GM23338 (cell line): ENCODE data around the gene HMGB4. TPM values are rescaled to one million over a fixed set of nuclear protein-coding genes. Genes with fewer than 3 reads are reported as not detected.

Source experiments
- ATAC-seq: fragments of 200-7000 bp; cut with Tn5 transposase; 3 replicates; pipeline ENCODE4 v1.9.1; 2020
- DNase-seq: peaks from one replicate; pipeline ENCODE4 v3.0.0-alpha.2; 2015; ENCODE audit warnings: low spot score
- H2AFZ ChIP-seq: fragments of 200-600 bp; sonication (generic); 2 replicates; pipeline ENCODE4 v1.8.0; 2016; ENCODE audit warnings: antibody characterized with exemption, mild to moderate bottlenecking, moderate library complexity
- H3F3A ChIP-seq: fragments of 200-600 bp; sonication (generic); replicated peaks from 2 replicates; pipeline ENCODE4 v1.8.0; 2017; ENCODE audit warnings: antibody characterized with exemption, mixed run types, low read depth
- H3K27ac ChIP-seq: fragments of 200-600 bp; sonication (generic); 2 replicates; pipeline ENCODE4 v1.6.1; 2016; ENCODE audit warnings: low read depth
- H3K27me3 ChIP-seq: fragments of 200-600 bp; sonication (generic); 2 replicates; pipeline ENCODE4 v1.8.0; 2016; ENCODE audit warnings: mild to moderate bottlenecking, mixed run types, moderate library complexity; ENCODE audit not compliant: insufficient read depth
- H3K36me3 ChIP-seq: fragments of 200-600 bp; sonication (generic); 2 replicates; pipeline ENCODE4 v1.8.0; 2016; ENCODE audit warnings: mild to moderate bottlenecking; ENCODE audit not compliant: insufficient read depth
- H3K4me1 ChIP-seq: fragments of 200-600 bp; sonication (generic); 2 replicates; pipeline ENCODE4 v1.8.0; 2016; ENCODE audit warnings: mild to moderate bottlenecking, moderate library complexity; ENCODE audit not compliant: insufficient read depth
- H3K4me2 ChIP-seq: fragments of 200-600 bp; sonication (generic); 2 replicates; pipeline ENCODE4 v1.7.1; 2017; ENCODE audit warnings: mixed run types
- H3K4me3 ChIP-seq: fragments of 200-600 bp; sonication (generic); 2 replicates; pipeline ENCODE4 v1.6.1; 2016; ENCODE audit warnings: mixed run types
- H3K79me2 ChIP-seq: fragments of 200-600 bp; sonication (generic); replicated peaks from 2 replicates; pipeline ENCODE4 v1.8.0; 2017; ENCODE audit warnings: mild to moderate bottlenecking; ENCODE audit not compliant: insufficient read depth
- H3K9me2 ChIP-seq: fragments of 200-600 bp; sonication (generic); 2 replicates; pipeline ENCODE4 v1.8.0; 2017; ENCODE audit not compliant: insufficient read depth
- H4K20me1 ChIP-seq: fragments of 200-600 bp; sonication (generic); replicated peaks from 2 replicates; pipeline ENCODE4 v1.8.0; 2017; ENCODE audit warnings: mild to moderate bottlenecking; ENCODE audit not compliant: insufficient read depth
- H3K27ac Mint-ChIP-seq: 2 replicates; pipeline ENCODE4 v1.8.0; 2020; ENCODE audit warnings: inconsistent platforms, mild to moderate bottlenecking, moderate library complexity, mixed read lengths
- H3K27me3 Mint-ChIP-seq: 3 replicates; pipeline ENCODE4 v1.8.0; 2022; ENCODE audit warnings: low read depth, mild to moderate bottlenecking, moderate library complexity, mixed read lengths, inconsistent platforms; ENCODE audit not compliant: insufficient read depth, poor library complexity
- H3K36me3 Mint-ChIP-seq: 3 replicates; pipeline ENCODE4 v1.8.0; 2021; ENCODE audit warnings: low read depth, mild to moderate bottlenecking, inconsistent platforms, moderate library complexity, mixed read lengths
- H3K4me1 Mint-ChIP-seq: 3 replicates; pipeline ENCODE4 v1.8.0; 2020; ENCODE audit warnings: mild to moderate bottlenecking, inconsistent platforms, mixed read lengths
- H3K4me3 Mint-ChIP-seq: 3 replicates; pipeline ENCODE4 v1.8.0; 2021; ENCODE audit warnings: moderate library complexity, mild to moderate bottlenecking, inconsistent platforms, mixed read lengths
- H3K9me3 Mint-ChIP-seq: 3 replicates; pipeline ENCODE4 v1.8.0; 2020; ENCODE audit warnings: moderate library complexity, mild to moderate bottlenecking, inconsistent platforms, mixed read lengths
- CREB1 ChIP-seq: fragments of 250-450 bp; sonication (Bioruptor Pico); IDR thresholded peaks from 2 replicates; pipeline ENCODE4 v1.5.0; 2020; ENCODE audit warnings: low read depth, mild to moderate bottlenecking, moderate library complexity
- EZH2 ChIP-seq: fragments of 200-600 bp; sonication (generic); IDR thresholded peaks from one replicate; pipeline ENCODE4 v1.8.0; 2017; ENCODE audit warnings: antibody characterized with exemption, mild to moderate bottlenecking, low read depth; ENCODE audit not compliant: unreplicated experiment
- EZH2phosphoT487 ChIP-seq: fragments of 200-600 bp; sonication (generic); IDR thresholded peaks from one replicate; pipeline ENCODE4 v1.8.1; 2018; ENCODE audit warnings: antibody characterized with exemption; ENCODE audit not compliant: unreplicated experiment
- JUNB ChIP-seq: IDR thresholded peaks from one replicate; pipeline ENCODE4 v1.6.1; 2016; ENCODE audit warnings: antibody characterized with exemption; ENCODE audit not compliant: unreplicated experiment
- NANOG ChIP-seq: IDR thresholded peaks from 2 replicates; pipeline ENCODE4 v1.6.1; 2016; ENCODE audit warnings: antibody characterized with exemption, borderline replicate concordance
- POLR2AphosphoS5 ChIP-seq: IDR thresholded peaks from 2 replicates; pipeline ENCODE4 v1.6.1; 2016; ENCODE audit warnings: antibody characterized with exemption, low read depth
- STAT1 ChIP-seq: IDR thresholded peaks from one replicate; pipeline ENCODE4 v1.6.1; 2016; ENCODE audit warnings: antibody characterized with exemption; ENCODE audit not compliant: unreplicated experiment
- ZNF114 ChIP-seq: fragments of 250-450 bp; sonication (Bioruptor Pico); IDR thresholded peaks from 2 replicates; pipeline ENCODE4 v1.5.0; 2020; ENCODE audit warnings: mild to moderate bottlenecking, moderate library complexity
- ZNF331 ChIP-seq: fragments of 250-450 bp; sonication (Bioruptor Pico); IDR thresholded peaks from 2 replicates; pipeline ENCODE4 v1.5.0; 2020; ENCODE audit warnings: low read depth, mild to moderate bottlenecking, moderate library complexity
- polyA plus RNA-seq: library from polyadenylated mRNA; unstranded; fragments of >200 nt; fragmentation: Nextera tagmentation; extraction: Ambion mirVana; gene quantifications from 2 replicates; pipeline ENCODE4 v1.2.1, GENCODE V29; 2016
- total RNA-seq: library from RNA; depleted of rRNA; stranded (reverse); fragments of >200 nt; shearing (Covaris generic); gene quantifications from 2 replicates; pipeline ENCODE4 v1.2.3, GENCODE V29; 2014
- TF ChIP-seq, protein P1 (sequence below), 2 experiments: fragments of 200-600 bp in 1 of 2; sonication (generic) in 1 of 2; conservative IDR thresholded peaks; 2 replicates each; pipeline versions ENCODE4 v1.5.1 to v1.6.1; 2016 to 2017; ENCODE audit warnings: antibody characterized with exemption in 2 of 2, low read depth in 2 of 2, mild to moderate bottlenecking in 2 of 2, moderate library complexity in 1 of 2
- TF ChIP-seq, protein P2 (sequence below): fragments of 250-450 bp; sonication (Bioruptor Pico); IDR thresholded peaks from 2 replicates; pipeline ENCODE4 v1.5.0; 2020; ENCODE audit warnings: mild to moderate bottlenecking, moderate library complexity
- TF ChIP-seq, protein P3 (sequence below): IDR thresholded peaks from one replicate; pipeline ENCODE4 v1.6.1; 2018; ENCODE audit warnings: antibody characterized with exemption; ENCODE audit not compliant: unreplicated experiment

HMGB4 gene
- total and polyA plus RNA-seq, 2 experiments from 2014 or later: not detected

DNA sequence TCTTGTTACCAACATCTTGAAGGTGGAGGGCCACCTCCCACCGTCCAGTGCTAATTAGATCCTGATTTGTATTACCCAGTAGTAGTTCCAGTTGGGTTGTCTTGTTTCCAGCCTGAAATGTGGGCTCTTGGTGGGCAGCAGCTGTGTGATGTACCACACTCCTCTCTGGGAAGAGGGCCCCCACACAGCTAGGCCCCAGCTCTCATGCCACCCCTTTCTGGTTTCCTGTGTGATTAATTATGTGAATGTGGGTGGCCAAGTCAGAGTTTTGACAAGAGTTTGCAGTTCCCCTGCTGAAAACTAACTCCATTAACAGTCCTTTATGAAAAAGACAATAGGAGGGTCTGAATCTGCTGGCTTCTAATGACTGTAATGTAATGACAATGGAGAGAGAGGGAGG lies 3.8 kb downstream of the HMGB4 start (continued):
- TF ChIP-seq, protein P1, sequence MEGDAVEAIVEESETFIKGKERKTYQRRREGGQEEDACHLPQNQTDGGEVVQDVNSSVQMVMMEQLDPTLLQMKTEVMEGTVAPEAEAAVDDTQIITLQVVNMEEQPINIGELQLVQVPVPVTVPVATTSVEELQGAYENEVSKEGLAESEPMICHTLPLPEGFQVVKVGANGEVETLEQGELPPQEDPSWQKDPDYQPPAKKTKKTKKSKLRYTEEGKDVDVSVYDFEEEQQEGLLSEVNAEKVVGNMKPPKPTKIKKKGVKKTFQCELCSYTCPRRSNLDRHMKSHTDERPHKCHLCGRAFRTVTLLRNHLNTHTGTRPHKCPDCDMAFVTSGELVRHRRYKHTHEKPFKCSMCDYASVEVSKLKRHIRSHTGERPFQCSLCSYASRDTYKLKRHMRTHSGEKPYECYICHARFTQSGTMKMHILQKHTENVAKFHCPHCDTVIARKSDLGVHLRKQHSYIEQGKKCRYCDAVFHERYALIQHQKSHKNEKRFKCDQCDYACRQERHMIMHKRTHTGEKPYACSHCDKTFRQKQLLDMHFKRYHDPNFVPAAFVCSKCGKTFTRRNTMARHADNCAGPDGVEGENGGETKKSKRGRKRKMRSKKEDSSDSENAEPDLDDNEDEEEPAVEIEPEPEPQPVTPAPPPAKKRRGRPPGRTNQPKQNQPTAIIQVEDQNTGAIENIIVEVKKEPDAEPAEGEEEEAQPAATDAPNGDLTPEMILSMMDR (conservative IDR thresholded peaks at IDR 0.05; ENCODE audit: low read depth in 2 of 2): no peak
- TF ChIP-seq ZNF331 (CRISPR knock-in tag) (no peak), EZH2phosphoT487 (no peak)

DNA sequence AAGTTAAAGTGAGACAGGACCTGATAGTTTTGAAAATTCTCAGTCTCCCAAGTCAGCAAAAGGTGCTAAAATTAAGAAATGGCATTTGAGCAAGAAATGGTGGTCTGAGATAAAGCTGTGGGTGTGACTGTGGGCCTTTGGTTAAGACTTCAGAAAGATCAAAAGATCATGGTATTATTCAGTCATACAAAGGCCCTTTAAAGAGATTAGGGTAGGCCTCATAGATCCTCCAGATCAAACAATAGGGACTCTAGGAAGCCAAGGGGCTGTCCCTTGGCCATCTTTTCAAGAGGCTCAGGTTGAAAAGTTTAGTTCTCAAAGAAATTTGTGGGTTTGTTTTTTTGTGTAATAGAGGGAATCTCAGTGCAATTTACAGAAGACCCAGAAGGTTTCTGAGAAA lies 8.4 kb downstream of the HMGB4 start:
- Histone ChIP-seq H3K4me2 (no peak overlapping the region), H3K4me1 (peaks cover 12% of the 10 kb centered on the region; the same call in 1 of the 2 replicates), H3K36me3 (no peaks in the 10 kb centered on the region), H3K79me2 (no peaks in the 10 kb centered on the region), H3F3A (no peaks in the 10 kb centered on the region), H3K27me3 (no peaks in the 10 kb centered on the region), H4K20me1 (no peaks in the 10 kb centered on the region; the same call in 1 of the 2 replicates), H3K27ac (no peak overlapping the region), H3K9me2 (peaks cover 5% of the 10 kb centered on the region), H2AFZ (no peak overlapping the region), H3K4me3 (no peak overlapping the region)
- Mint-ChIP-seq H3K4me1 (peaks cover 10% of the 10 kb centered on the region), H3K4me3 (no peak overlapping the region), H3K27ac (no peak overlapping the region), H3K9me3 (peaks cover 6% of the 10 kb centered on the region), H3K27me3 (peaks cover 5% of the 10 kb centered on the region), H3K36me3 (peaks cover 23% of the 10 kb centered on the region)
- DNase-seq (no peak), ATAC-seq (no peak)
- TF ChIP-seq JUNB (no peak), EZH2 (no peak), NANOG (no peak), CREB1 (CRISPR knock-in tag) (no peak), ZNF331 (CRISPR knock-in tag) (no peak), EZH2phosphoT487 (no peak), POLR2AphosphoS5 (no peak), STAT1 (no peak), ZNF114 (CRISPR knock-in tag) (no peak)
- TF ChIP-seq, protein P2, sequence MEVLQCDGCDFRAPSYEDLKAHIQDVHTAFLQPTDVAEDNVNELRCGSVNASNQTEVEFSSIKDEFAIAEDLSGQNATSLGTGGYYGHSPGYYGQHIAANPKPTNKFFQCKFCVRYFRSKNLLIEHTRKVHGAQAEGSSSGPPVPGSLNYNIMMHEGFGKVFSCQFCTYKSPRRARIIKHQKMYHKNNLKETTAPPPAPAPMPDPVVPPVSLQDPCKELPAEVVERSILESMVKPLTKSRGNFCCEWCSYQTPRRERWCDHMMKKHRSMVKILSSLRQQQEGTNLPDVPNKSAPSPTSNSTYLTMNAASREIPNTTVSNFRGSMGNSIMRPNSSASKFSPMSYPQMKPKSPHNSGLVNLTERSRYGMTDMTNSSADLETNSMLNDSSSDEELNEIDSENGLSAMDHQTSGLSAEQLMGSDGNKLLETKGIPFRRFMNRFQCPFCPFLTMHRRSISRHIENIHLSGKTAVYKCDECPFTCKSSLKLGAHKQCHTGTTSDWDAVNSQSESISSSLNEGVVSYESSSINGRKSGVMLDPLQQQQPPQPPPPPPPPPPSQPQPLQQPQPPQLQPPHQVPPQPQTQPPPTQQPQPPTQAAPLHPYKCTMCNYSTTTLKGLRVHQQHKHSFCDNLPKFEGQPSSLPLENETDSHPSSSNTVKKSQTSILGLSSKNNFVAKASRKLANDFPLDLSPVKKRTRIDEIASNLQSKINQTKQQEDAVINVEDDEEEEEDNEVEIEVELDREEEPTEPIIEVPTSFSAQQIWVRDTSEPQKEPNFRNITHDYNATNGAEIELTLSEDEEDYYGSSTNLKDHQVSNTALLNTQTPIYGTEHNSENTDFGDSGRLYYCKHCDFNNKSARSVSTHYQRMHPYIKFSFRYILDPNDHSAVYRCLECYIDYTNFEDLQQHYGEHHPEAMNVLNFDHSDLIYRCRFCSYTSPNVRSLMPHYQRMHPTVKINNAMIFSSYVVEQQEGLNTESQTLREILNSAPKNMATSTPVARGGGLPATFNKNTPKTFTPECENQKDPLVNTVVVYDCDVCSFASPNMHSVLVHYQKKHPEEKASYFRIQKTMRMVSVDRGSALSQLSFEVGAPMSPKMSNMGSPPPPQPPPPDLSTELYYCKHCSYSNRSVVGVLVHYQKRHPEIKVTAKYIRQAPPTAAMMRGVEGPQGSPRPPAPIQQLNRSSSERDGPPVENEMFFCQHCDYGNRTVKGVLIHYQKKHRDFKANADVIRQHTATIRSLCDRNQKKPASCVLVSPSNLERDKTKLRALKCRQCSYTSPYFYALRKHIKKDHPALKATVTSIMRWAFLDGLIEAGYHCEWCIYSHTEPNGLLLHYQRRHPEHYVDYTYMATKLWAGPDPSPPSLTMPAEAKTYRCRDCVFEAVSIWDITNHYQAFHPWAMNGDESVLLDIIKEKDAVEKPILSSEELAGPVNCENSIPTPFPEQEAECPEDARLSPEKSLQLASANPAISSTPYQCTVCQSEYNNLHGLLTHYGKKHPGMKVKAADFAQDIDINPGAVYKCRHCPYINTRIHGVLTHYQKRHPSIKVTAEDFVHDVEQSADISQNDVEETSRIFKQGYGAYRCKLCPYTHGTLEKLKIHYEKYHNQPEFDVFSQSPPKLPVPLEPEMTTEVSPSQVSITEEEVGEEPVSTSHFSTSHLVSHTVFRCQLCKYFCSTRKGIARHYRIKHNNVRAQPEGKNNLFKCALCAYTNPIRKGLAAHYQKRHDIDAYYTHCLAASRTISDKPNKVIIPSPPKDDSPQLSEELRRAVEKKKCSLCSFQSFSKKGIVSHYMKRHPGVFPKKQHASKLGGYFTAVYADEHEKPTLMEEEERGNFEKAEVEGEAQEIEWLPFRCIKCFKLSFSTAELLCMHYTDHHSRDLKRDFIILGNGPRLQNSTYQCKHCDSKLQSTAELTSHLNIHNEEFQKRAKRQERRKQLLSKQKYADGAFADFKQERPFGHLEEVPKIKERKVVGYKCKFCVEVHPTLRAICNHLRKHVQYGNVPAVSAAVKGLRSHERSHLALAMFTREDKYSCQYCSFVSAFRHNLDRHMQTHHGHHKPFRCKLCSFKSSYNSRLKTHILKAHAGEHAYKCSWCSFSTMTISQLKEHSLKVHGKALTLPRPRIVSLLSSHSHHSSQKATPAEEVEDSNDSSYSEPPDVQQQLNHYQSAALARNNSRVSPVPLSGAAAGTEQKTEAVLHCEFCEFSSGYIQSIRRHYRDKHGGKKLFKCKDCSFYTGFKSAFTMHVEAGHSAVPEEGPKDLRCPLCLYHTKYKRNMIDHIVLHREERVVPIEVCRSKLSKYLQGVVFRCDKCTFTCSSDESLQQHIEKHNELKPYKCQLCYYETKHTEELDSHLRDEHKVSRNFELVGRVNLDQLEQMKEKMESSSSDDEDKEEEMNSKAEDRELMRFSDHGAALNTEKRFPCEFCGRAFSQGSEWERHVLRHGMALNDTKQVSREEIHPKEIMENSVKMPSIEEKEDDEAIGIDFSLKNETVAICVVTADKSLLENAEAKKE (CRISPR knock-in tag): no peak
- TF ChIP-seq, protein P3, sequence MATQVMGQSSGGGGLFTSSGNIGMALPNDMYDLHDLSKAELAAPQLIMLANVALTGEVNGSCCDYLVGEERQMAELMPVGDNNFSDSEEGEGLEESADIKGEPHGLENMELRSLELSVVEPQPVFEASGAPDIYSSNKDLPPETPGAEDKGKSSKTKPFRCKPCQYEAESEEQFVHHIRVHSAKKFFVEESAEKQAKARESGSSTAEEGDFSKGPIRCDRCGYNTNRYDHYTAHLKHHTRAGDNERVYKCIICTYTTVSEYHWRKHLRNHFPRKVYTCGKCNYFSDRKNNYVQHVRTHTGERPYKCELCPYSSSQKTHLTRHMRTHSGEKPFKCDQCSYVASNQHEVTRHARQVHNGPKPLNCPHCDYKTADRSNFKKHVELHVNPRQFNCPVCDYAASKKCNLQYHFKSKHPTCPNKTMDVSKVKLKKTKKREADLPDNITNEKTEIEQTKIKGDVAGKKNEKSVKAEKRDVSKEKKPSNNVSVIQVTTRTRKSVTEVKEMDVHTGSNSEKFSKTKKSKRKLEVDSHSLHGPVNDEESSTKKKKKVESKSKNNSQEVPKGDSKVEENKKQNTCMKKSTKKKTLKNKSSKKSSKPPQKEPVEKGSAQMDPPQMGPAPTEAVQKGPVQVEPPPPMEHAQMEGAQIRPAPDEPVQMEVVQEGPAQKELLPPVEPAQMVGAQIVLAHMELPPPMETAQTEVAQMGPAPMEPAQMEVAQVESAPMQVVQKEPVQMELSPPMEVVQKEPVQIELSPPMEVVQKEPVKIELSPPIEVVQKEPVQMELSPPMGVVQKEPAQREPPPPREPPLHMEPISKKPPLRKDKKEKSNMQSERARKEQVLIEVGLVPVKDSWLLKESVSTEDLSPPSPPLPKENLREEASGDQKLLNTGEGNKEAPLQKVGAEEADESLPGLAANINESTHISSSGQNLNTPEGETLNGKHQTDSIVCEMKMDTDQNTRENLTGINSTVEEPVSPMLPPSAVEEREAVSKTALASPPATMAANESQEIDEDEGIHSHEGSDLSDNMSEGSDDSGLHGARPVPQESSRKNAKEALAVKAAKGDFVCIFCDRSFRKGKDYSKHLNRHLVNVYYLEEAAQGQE: no peak
- TF ChIP-seq, protein P1 (conservative IDR thresholded peaks at IDR 0.05; ENCODE audit: low read depth in 2 of 2): no peak
